NT2/D1 (cell line): ENCODE results near the gene GGT6.

Experiments
- DNase-seq: peaks from one replicate; pipeline ENCODE4 v3.0.0-alpha.2; 2011; ENCODE audit warnings: low read depth, low spot score
- H3K27me3 ChIP-seq: 2 replicates; pipeline ENCODE4 v1.6.0; 2011; ENCODE audit warnings: mild to moderate bottlenecking; ENCODE audit not compliant: insufficient read length, insufficient read depth
- H3K36me3 ChIP-seq: 2 replicates; pipeline ENCODE4 v1.6.1; 2011; ENCODE audit warnings: mild to moderate bottlenecking, low read length, mixed read lengths; ENCODE audit not compliant: insufficient read depth, insufficient read length
- H3K4me1 ChIP-seq: 2 replicates; pipeline ENCODE4 v1.5.1; 2011; ENCODE audit not compliant: insufficient read depth, insufficient read length
- H3K4me3 ChIP-seq: 2 replicates; pipeline ENCODE4 v1.5.1; 2011; ENCODE audit warnings: low read depth; ENCODE audit not compliant: insufficient read length
- H3K9ac ChIP-seq: 2 replicates; pipeline ENCODE4 v1.6.0; 2011; ENCODE audit warnings: low read depth; ENCODE audit not compliant: insufficient read length
- H3K9me3 ChIP-seq: 2 replicates; pipeline ENCODE4 v1.5.1; 2011; ENCODE audit warnings: mild to moderate bottlenecking, low read length; ENCODE audit not compliant: insufficient read depth
- SUZ12 ChIP-seq: IDR thresholded peaks from 2 replicates; pipeline ENCODE4 v1.6.1; 2011; ENCODE audit not compliant: insufficient read length, insufficient read depth; ENCODE audit errors: extremely low read depth
- YY1 ChIP-seq: IDR thresholded peaks from 2 replicates; pipeline ENCODE4 v1.6.1; 2011; ENCODE audit not compliant: insufficient read length, insufficient read depth
- ZNF274 ChIP-seq: IDR thresholded peaks from 2 replicates; pipeline ENCODE4 v1.6.1; 2011; ENCODE audit warnings: mild to moderate bottlenecking, low read depth, low read length

Gene GGT6

DNA sequence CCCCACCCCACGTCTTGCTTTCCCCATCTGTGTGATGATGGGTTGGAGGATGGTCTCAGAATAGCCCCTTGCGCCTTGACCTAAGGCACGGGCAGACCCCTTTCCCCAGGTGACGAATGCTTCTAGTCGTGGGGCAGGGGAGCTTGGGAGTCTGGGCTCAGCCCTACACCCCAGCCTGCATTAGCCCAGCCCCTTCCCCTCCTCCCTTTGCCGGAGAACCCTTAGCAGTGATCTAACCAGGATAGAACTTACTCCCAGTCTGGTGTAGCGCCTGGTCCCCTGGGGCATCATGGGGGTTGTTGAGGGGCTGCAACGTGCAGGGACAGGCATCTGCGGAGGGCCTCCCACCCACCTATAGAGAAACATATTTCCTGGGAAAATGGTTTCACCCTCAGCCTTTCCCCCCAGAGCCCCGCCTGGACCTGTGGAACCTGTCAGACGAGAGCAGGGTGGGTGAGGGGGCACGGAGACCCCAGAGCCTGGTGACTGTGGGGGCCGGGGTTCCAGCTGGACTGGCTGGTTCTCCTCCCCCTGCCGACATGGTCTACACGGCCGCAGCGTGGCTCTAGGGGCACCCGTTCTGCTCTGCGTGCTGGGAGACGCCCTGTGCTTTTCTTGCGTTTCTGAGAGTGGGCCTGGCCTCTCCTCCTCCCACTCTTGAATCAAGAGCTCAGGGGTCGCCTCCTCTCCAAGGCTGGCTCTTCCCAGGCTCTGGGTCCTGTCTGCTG lies 28.7 kb upstream of the GGT6 start:
- H3K9me3 ChIP-seq: no peaks in the 10 kb centered on the region
- TF ChIP-seq SUZ12 (no peak), ZNF274 (no peak), YY1 (no peak)
- H3K4me1 ChIP-seq: peaks cover 10% of the 10 kb centered on the region
- H3K9ac ChIP-seq: no peak overlapping the region
- H3K4me3 ChIP-seq: no peak overlapping the region
- H3K27me3 ChIP-seq: peaks cover 24% of the 10 kb centered on the region
- H3K36me3 ChIP-seq: no peaks in the 10 kb centered on the region
- no peak for DNase-seq

- no peak overlapping the region for H3K9ac ChIP-seq
- H3K4me3 ChIP-seq: no peak overlapping the region
Observed at GRCh38 chr17:4588391-4588790, 28.0 kb upstream of the GGT6 start.

DNA sequence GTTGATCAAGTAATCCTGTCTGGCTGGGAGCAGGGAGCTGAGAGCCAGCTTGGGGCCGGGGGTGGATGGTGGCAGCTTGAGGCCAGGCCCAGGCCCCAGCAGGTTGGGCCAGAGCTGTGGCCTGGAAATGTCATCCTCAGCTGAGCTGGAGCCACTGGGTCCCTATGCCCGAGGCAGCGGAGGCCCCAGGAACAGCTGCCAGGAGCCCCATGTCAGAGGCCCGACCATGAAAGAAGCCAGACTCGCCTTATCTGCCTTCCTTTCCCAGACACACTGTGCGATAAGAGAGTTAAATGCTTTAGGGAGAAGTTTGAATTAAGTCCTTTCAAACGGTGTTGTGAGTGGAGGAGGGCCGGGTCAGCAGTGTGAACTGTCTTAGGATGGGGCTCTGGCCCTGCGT lies 27.4 kb upstream of the GGT6 start:
- Histone ChIP-seq H3K9me3 (no peaks in the 10 kb centered on the region), H3K4me3 (no peak overlapping the region), H3K27me3 (peaks cover 36% of the 10 kb centered on the region), H3K36me3 (no peaks in the 10 kb centered on the region), H3K4me1 (peaks cover 14% of the 10 kb centered on the region), H3K9ac (no peak overlapping the region)
- DNase-seq: no peak
- TF ChIP-seq SUZ12 (no peak), ZNF274 (no peak), YY1 (no peak)

More at GRCh38 chr17:4588391-4588790, 28.0 kb upstream of the GGT6 start:
- Histone ChIP-seq H3K36me3 (no peaks in the 10 kb centered on the region), H3K9me3 (no peaks in the 10 kb centered on the region), H3K27me3 (peaks cover 30% of the 10 kb centered on the region), H3K4me1 (peaks cover 14% of the 10 kb centered on the region)
- TF ChIP-seq ZNF274 (no peak), SUZ12 (no peak), YY1 (no peak)
- no peak for DNase-seq

- peaks cover 20% of the 10 kb centered on the region for H3K4me1 ChIP-seq
- H3K36me3 ChIP-seq: no peaks in the 10 kb centered on the region
Observed at GRCh38 chr17:4587195-4587594, 26.8 kb upstream of the GGT6 start.

DNA sequence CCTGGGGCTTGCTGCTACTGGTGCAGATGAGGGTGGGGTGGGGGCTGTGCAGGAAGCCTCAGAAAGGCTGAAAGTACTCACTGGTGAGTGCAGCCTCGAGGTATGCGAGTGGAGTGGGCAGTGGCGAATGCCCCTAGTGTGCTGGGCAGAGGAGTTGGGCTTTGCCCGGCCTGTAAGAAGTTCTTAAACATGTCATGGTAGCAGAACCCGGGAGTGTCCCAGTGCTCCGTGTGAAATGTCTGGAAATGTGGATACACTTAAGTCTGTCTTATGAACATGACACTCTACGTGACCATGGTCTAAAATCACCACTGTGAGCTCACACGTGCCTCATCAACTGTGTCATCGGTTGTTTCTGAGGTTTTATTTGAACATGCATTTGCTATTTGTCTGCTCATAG lies 25.7 kb upstream of the GGT6 start:
- Histone ChIP-seq H3K27me3 (peaks cover 36% of the 10 kb centered on the region), H3K4me1 (peaks cover 27% of the 10 kb centered on the region)
- TF ChIP-seq SUZ12 (no peak), ZNF274 (no peak), YY1 (no peak)

More at GRCh38 chr17:4587195-4587594, 26.8 kb upstream of the GGT6 start:
- no peak for DNase-seq
- no peak overlapping the region for H3K4me3 ChIP-seq
- TF ChIP-seq SUZ12 (no peak), YY1 (no peak), ZNF274 (no peak)
- H3K9me3 ChIP-seq: no peaks in the 10 kb centered on the region
- H3K27me3 ChIP-seq: peaks cover 36% of the 10 kb centered on the region
- H3K9ac ChIP-seq: no peak overlapping the region

DNA sequence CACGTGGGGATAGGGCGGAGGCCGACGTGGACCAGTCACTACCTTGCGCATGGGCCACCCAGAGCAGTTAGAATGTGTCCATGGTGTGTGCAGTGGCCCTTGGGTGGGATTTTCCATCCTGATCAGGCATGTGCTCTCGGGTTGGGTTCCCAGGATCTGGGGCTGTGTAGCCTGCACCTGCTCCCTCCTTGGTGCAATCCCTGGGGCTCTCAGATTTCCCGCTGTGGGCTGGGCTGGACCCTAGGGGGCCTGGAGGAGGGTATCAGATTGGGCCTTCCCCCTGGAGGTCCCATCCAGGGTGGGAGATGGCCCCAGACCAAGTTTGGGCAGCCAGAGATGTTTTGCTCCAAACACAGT lies 25.2 kb upstream of the GGT6 start:
- no peak for DNase-seq
- no peak overlapping the region for H3K9ac ChIP-seq
- no peaks in the 10 kb centered on the region for H3K36me3 ChIP-seq
- no peak overlapping the region for H3K4me3 ChIP-seq
- TF ChIP-seq SUZ12: no peak
- TF ChIP-seq ZNF274: no peak
- no peak for TF ChIP-seq YY1
- peaks cover 27% of the 10 kb centered on the region for H3K4me1 ChIP-seq
- peaks cover 36% of the 10 kb centered on the region for H3K27me3 ChIP-seq
- H3K9me3 ChIP-seq: no peaks in the 10 kb centered on the region

More for the DNA sequence above, 25.7 kb upstream of the GGT6 start:
- Histone ChIP-seq H3K36me3 (no peaks in the 10 kb centered on the region), H3K4me3 (no peak overlapping the region), H3K9me3 (no peaks in the 10 kb centered on the region), H3K9ac (no peak overlapping the region)
- no peak for DNase-seq

GRCh38 chr17:4584917-4585637 lies 24.7 kb upstream of the GGT6 start:
- H3K9ac ChIP-seq: peak overlapping the region; percentile 64
- peaks cover 29% of the 10 kb centered on the region for H3K4me1 ChIP-seq
- no peak for DNase-seq
- TF ChIP-seq YY1 (no peak), SUZ12 (no peak)
- H3K9me3 ChIP-seq: no peaks in the 10 kb centered on the region
- H3K27me3 ChIP-seq: peaks cover 36% of the 10 kb centered on the region
- no peaks in the 10 kb centered on the region for H3K36me3 ChIP-seq
- peak overlapping the region; percentile 36 for H3K4me3 ChIP-seq
